GM19438 (cell line): ENCODE results near the gene C5orf15.
"Not testable (repeated sequence)": the region's sequence is repeated elsewhere in the genome, so short reads cannot be mapped to it uniquely, and the experiment has no call there.

Source experiments
- ATAC-seq: cut with Tn5 transposase; IDR thresholded peaks from one replicate; pipeline ENCODE4 v1.9.1; 2021; ENCODE audit warnings: low read depth; ENCODE audit not compliant: unreplicated experiment

C5orf15 gene

DNA sequence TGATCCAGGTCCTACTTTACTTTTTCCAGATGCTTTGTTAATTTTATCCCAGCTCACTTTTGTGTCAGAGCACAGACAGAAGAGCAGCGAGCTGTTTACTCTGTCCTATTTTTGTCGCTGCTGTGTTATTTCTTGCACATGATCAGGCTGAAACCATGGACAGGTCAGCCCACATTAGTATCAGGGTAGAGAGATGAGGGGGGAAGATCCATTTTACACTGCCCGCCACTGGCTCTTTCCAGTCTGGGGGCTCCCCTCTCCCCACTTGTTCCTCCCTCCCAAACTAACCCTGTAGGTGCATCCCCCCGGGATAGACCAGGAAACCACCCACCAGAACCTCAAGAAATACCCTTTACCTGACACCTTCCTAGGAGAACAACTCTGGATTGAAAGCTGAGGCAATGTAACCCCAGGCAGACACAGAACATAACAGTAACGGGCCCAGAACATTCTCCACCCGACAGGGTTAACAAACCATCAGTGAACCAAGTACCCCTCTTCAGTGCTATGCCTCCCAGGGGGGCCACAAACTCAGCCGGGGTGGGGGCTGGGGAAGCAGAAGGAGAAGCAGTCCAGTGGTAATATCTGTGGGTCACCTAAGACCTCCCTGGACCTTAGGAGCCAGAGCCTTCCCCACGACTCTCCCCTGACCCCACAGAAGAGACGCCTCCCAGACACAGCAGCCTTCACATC, 26.0 kb upstream of the C5orf15 start:
- no peak for ATAC-seq

DNA sequence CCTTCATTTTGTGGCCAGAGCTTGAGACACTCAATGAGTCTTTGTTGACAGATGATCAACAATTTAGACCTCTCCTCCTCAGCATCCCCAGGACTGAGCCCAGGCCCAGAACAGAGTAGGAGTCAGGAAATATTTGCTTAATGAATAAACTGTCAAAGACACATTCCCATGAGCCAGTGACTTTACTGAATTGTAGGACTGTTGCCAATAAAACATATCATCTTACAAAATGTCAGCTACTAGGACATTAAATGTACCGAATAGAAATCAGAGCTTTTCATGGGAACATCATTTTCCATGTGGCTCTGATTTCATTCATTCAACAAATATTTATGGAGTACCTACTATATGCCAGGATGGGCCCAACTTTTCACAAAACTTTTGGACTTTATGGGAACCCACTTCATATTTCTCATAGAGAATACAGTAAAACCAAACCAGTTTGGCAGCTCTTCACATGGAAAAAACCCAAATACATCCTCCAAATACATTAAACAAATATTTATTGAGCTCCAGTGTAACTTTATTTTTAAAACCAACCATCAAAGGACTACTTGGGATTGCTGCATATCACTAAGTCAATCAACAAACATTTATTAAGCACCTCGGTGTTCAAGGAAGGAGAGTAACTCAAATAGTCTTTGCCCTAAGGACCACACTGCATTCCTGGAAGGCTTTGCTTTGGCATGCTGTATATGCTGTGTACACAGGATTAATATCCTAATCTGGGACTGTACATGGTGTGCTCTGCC, 24.9 kb upstream of the C5orf15 start:
- ATAC-seq, result no peak

DNA sequence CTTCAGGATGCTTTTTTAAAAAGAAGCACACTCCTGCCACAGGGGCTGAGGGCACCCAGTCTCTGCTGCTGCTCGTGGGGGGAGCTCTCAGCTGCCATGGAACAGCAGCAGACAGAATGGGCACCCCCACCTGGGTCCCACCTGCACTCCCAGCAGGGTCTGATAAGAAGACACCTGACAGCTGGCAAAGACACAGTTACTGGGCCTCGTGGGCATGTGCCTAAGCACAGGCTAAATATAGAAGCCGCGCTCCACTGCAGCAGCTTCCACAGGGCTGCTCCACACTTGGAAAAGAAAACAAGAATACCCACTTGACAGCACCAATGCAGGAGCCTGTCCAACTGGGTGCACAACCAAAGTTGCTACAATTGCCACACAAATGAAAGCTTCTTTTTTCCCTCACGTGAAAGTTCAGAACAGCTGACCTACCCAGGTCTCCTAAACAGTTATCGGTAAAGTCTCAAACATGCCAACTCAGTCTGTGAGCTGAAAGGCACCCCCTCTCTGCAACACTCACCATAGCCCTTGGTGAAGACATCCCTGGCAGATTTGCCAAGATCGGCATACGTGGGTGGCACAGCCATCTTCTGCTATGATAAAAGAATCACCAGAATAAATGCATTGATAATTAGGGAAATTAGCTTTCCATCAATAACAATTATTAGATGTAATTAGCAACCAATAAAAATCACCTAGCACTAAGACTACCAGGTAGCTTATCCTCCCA, 24.2 kb upstream of the C5orf15 start:
- no peak for ATAC-seq

DNA sequence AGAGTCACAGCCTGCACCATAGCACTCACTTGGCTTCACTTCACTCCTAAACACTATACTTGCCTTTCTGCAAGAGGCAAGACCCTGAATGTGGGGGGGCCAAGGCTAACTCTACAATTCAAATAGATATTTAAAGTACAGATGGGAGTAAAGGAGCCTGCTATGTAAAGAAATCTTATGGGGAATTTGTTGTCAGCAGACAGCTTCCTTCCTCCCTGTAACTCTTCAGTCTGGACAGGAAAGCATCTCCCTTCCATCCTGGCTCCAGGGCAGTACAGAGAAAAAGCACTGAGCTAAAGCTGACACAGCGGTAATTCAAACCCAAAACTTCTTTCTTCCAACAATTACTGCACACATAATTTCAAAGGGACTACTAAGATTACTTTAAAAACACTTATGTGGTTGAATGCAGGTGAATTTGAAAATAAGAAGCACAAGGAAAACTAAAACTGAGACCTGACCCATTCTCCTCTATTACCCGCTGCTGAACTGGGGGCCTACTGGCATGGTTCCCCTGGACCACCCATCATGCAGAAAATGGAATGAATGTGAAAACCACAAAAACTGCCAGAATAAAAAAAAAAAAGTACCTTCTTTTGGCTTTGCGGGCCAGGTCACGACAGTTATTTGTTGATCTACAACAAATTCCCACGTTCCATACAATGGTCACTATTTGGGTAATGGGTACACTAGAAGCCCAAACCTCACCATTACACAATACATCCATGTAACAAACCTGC, 22.9 kb upstream of the C5orf15 start:
- ATAC-seq, result no peak

DNA sequence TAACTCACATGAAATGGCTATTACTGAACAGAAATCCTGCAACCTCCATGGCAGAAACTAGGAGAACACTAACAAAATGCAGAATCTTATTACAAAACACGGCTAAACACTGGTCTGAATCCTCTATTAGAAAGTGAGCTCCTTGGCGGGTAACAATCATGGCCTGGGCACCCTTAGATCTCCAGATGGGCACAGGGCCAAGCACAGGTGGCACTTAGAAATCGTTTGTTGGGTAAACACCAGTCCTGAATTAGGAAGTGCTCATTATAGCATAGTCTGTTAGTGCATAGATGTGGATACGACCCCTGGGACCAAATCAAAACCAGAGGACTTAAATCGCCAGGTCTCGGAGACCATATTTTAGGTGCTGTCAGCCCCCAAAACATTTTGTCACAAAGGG, 22.0 kb upstream of the C5orf15 start:
- ATAC-seq, result no peak

DNA sequence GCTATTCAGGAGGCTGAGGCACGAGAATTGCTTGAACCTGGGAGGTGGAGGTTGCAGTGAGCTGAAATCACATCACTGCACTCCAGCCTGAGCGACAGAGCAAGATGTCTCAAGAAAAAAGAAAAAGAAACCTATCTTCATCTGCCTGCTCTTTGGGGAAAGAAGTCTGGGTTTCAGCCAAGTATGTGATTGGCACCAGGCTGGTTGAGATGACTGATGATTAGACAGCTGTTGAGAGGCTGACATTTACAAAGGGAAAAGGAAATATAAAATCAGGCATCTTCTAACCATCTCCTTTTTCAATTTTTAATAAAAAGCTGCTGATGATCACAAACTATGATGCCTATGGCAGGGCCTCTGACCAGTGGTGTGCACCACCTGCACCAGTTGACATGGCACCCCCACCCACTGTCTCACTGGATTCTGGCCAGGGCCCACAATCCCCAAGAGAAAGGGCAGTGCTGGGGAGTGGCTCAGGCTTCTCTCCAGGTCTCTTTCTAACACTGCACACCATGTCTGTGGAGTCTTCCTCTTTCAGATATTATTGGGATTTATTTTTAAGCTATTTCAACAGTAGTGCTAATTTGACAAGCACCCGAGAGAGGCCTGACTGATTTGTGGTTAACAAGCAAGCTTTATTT, 17.2 kb upstream of the C5orf15 start:
- no peak for ATAC-seq

DNA sequence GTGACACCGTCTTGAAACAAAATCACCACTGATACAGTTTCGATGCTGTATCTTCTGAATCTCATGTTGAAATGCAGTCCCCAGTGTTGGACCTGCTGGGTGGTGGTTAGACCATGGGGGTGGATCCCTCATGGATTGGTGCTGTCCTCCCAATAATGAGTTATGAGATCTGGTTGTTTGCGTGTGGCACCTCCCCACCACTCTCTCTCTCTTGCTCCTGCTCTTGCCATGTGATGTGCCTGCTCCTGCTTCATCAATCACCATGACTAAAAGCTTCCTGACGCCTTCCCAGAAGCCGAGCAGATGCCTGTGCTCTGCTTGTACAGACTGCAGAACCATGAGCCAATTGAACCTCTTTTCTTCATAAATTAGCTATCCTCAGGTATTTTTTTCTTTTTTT, 15.2 kb upstream of the C5orf15 start:
- ATAC-seq, result no peak

DNA sequence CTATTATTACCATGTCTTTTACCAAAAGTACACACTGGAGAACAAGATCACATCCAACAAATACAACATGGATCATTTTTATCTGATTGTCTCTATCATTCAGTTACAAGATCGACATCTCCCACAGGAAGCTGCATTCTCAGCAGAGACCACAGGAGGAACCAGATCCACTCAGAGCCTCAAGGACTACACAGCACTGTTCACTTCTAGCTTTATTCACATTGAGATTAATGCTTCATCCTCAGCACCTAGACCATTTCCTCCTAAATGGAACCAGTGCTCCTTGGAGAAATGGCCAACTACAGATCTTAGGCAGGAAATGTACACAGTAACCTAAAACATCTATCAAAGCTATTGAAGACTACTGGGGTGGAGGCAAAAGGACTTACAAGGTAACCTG, 13.3 kb upstream of the C5orf15 start:
- ATAC-seq, result no peak

DNA sequence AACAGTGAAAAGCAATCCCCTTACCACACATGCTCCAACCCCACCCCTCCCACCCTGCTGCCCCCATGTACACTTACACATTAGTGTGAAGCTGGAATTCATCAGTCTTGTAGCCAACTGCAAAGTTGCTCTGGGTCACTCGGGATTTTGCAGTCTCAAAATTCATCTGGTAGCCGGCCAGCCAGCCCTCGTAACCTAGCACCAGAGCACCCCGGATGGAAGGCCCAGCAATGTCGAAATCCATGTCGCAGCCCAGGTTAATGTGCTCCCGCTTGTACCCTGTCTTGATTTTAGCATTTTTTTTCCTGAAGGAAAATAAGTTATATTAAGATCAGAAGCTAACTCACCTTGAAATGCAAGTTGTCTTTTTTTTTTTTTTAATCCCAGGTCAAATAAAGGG, 12.2 kb upstream of the C5orf15 start:
- no peak for ATAC-seq

DNA sequence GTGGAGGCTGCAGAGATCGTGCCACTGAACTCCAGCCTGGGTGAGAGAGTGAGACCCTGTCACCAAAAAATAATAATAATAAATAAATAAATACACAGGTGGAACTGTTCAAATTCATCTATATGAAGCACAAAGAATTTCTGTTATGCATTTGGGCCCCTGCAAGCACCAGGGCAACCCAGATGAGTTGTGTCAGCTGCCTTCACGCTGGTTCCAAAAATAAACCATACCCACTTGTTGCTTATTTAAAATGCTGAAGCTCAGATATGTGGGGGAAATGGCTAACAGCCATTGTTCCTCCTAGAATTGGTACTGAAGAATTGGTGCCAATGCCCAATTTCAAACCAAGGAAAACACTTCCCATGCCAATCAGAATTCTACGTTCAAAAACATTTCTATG, 10.5 kb upstream of the C5orf15 start:
- no peak for ATAC-seq

DNA sequence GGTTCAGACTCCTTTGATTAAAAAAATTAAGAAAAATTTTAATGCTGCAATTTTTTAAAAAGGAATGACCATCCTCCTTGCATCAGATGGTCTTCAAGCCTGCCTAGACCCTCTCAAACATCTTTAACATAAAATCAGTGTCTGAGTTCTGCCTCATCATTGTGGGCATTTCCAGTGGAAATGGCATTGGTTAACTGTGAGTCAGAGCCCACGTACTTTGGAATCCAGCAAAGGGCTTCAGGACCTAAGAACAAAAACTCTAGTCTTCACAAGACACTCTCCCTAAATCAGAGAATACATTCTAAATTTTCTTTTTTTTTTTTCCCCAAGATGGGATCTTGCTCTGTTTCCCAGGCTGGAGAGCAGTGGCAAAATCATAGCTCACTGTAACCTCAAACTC, 9.4 kb upstream of the C5orf15 start:
- no peak for ATAC-seq

DNA sequence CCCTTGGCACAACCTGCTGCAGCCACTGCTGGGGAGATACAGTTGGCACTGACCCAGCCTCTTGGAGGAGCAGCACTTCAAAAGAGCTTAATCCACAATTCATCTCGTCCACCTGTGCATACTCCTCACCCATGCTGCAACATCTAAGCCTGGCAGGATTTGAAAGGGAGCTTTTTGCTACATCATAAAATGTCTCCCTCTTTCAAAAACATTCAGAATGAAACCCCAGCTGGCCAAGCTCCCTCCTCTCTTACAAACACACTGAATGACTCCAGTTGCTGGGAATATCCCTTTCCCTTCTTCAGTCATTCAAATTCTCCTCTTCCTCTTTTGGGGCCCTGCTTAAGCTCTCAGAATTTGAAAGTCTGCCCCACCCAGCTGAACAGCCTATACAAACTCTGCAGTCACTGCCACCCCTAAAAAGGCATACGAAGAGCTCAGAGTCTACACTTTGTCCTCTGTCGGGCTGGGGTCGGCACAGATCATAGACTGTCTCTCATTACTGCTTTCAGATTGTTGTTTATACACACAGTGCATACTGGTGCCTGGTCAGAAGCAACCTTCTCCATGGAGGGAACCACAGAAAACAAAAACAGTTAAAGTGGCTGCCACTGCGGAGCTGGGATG, 8.8 kb upstream of the C5orf15 start:
- no peak for ATAC-seq

DNA sequence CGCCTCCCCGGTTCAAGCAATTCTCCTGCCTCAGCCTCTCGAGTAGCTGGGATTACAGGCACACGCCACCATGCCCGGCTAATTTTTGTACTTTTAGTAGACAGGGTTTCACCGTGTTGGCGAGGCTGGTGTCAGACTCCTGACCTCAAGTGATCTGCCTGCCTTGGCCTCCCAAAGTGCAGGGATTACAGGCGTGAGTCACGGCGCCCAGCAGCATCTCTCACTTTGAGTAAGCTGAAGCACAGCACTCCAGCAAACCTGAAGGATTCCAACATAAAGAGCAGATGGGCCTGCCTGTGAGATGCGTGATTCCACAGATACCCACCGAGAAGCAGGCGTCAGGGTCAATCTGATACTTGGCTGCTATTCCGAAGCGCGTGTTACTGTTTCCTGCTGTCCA, 7.1 kb upstream of the C5orf15 start:
- not testable (repeated sequence) for ATAC-seq

DNA sequence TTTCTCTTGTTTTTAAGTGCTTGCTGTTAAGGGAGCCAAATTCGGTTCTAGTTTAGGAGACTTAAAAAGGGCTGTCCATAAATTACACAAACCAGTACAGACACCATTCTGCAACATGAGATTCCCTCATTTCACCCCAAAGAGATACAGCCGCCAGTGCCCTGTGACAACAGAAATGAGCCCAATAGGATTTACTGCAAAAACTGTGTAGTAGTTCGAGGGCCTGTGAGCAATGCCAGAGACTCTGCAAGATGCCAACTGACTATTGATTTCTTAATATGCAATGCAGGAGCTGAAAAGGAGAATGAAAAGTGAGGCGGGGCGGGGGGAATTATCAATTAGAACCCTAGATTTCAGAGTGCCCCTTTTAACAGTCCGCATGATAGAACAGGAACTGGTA, 5.7 kb upstream of the C5orf15 start:
- no peak for ATAC-seq

DNA sequence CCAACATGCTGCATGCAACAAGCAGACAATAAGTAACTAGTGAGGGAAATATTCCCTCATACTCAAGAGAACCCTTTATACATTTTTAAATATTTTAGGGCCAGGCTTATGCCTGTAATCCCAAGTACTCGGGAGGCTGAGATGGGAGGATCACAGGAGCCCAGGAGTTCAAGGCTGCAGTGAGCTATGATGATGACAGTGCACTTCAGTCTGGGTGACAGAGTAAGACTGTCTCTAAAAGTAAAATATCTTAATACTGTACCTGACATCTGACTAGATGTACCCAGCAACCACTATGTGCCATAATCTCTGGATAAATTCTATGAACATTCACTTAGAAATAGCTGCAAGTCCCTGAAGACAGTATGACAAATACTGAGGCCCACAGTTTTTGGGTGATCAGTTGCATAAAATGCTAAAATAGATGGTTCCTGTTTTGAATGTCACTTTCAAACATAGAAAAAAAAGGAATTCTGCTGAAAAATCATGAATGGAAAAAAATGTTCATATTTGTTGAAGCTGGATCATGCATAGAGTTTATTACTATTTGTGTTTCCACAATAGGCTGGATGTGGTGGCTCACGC, 2.0 kb upstream of the C5orf15 start:
- ATAC-seq, result no peak

DNA sequence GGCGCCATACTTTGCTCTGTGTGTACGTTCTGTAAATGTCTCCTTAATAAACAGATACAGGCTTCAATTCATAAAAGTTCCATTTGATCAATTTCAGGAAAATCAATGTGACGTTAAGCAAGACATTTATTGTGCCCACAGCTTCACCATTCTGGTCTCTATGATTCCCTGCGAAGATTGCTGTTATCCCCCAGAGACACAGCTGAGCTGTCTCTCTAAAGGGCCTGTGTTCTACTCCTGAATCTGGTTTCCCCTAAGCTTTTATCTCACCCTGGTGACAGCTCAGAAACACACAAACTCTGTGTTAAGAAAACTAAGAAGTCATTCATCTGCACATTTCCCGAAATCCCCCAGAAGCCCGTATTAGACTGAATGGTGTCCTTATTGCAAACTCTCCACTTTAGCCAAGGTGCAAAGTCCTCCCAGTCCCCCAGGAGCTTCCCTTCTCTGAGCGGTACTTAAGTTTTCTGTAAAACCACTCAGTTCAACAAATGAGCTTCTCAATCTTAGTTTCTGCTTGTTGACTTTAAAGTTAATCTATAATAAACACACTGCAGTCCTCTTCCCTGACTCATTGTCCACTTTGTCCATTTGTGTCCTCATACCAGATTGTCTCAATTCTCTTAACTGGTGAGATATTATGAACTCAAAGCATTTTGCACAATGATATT, 1.4 kb upstream of the C5orf15 start:
- ATAC-seq, result no peak

DNA sequence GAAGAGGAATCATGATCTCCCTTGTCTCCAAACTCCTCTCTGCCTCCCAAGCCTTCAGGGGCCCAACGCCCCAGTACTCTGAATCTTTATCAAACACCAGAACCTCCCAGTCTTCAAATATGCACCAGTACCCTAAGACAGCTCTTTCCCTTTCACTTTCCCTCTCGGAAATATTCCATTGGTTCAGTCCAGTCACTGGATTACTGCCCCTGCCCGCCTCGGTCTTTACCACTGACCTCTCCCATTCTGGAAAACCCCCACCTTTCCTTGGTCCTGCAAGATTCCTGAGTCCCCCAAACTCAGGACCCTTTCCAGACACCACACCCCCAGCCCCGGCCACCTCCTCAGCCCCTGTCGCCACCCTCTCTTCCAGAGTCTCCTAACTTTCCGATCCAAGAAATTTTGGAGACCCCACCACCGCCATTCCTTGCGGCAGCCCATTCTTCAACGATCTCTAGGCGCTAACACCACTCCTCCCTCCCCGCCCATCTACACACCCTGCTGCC, 674 bp downstream of the C5orf15 start:
- ATAC-seq, result peak; percentile 12

DNA sequence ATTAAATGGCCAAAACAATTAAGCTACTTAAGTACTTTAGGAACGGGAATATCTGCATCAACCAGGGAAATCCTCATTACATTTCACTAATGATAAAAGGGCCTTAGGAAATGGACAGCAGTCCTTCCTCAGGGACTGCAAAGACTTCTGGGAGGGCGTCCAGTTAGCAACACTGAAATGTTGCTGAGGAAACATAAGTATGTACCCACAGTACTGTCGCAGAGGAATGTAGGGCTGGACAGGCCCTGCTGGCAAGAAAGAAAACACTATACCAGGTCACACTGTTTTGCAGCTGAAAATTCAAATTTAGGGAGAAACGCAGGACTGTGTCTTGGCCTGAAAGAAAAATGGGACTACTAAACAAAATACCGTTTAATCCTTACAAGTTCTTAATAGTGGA, 1.3 kb downstream of the C5orf15 start:
- ATAC-seq, result no peak

DNA sequence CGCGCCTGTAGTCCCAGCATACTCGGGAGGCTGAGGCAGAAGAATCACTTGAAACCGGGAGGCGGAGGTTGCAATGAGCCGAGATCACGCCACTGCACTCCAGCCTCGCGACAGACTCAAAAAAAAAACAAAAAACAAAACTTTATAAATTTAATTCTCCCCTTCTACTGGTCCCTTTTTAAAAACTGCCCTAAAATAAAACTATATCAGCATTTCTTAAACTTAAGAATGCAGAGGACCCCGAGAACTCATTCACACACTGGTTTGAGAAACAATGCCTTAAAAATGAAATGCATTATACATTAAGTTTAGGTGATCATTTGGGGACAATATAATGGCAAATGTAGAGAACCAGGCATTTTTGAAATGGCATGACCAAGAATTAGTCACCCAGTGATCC, 2.3 kb downstream of the C5orf15 start:
- no peak for ATAC-seq
